ENCODE results near the gene GUCY1A1. TPM values are rescaled to one million over a fixed set of nuclear protein-coding genes. Genes with fewer than 3 reads are reported as not detected.

The GUCY1A1 gene
- total and polyA plus RNA-seq, 2 of the 4 experiments (the other 2 are of a cell fraction): 0.19 to 0.54 TPM

DNA sequence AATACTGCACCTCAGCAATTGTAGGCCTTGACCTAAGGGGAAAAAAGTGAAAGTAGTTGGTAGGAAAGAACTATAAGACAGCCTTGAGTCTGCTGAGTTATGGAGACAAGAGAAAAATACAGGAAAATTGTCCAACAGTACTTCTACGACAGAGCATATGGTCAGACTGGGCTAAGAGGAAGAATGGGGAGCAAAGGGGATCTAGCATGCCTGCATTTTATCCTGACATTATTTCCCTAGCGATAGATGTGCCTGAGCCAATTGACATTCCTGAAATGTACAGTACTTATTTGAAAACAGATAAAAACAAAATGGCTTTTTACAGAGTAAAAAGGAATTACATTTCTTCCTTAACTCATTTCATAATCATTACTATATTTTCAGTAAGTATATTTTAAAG is 22.2 kb downstream of the GUCY1A1 start:
- Histone ChIP-seq H3K23ac (ENCODE audit: low read depth, low read length) (no peak overlapping the region), H3K79me1 (ENCODE audit: low read depth in 1 of 2, low read length in 2 of 2) (no peaks in the 10 kb centered on the region), H3K4ac (ENCODE audit: low read depth, low read length) (no peak overlapping the region), H3K4me2 (ENCODE audit: low read depth, low read length) (peak overlapping the region; percentile 40), H3K9me1 (ENCODE audit: insufficient read depth, low read length) (no peaks in the 10 kb centered on the region), H3K56ac (ENCODE audit: extremely low read depth, insufficient read depth, low read length) (no peak overlapping the region), H3K4me1 (ENCODE audit: control insufficient read depth, insufficient read depth, low read length) (no peaks in the 10 kb centered on the region; the same call in 1 of the 2 replicates), H2AFZ (replicated peaks; ENCODE audit: low read length, poor library complexity) (no peak overlapping the region), H4K5ac (ENCODE audit: low read depth, low read length) (peak overlapping the region; percentile 63; the same call in 1 of the 2 replicates), H2AK5ac (ENCODE audit: low read depth, low read length) (no peak overlapping the region), H3K4me3 (ENCODE audit: insufficient read depth, low read depth, low read length) (no peak overlapping the region), H2BK20ac (ENCODE audit: low read depth, low read length) (no peak overlapping the region), H2AK9ac (replicated peaks; ENCODE audit: low read depth, low read length, poor library complexity) (no peak overlapping the region), H3K9ac (ENCODE audit: low read depth, low read length) (no peak overlapping the region), H3K27ac (ENCODE audit: insufficient read depth, low read length) (no peak overlapping the region), H2BK120ac (ENCODE audit: low read depth, low read length) (no peak overlapping the region), H3K18ac (ENCODE audit: low read depth, low read length) (peak overlapping the region; percentile 44; the same call in 1 of the 2 replicates), H3K9me3 (ENCODE audit: control insufficient read depth, insufficient read depth, low read length) (no peaks in the 10 kb centered on the region), H3K36me3 (ENCODE audit: control insufficient read depth, insufficient read depth, low read length) (no peaks in the 10 kb centered on the region), H4K91ac (ENCODE audit: insufficient read depth, low read depth, low read length) (no peak overlapping the region), H2BK15ac (ENCODE audit: low read depth, low read length) (no peak overlapping the region), H3K27me3 (ENCODE audit: control insufficient read depth, insufficient read depth, low read length) (no peaks in the 10 kb centered on the region), H4K20me1 (ENCODE audit: insufficient read depth, low read length) (no peaks in the 10 kb centered on the region), H3K14ac (replicated peaks; ENCODE audit: low read depth, low read length) (no peak overlapping the region), H4K8ac (ENCODE audit: low read depth in 2 of 2, low read length in 2 of 2) (no peak overlapping the region), H2BK5ac (ENCODE audit: low read depth, low read length, poor library complexity, severe bottlenecking) (no peak overlapping the region)
- ChIA-PET POLR2A (ENCODE audit: unreplicated experiment) (no interaction called here), CTCF (no interaction called here)
- BruUV-seq (replicated peaks): no TSS peak
- intact Hi-C loops (cut with micrococcal nuclease) (no loop called here), dilution Hi-C loops (cut with HindIII; ENCODE audit: low sequenced_read_pairs, unreplicated experiment) (no loop called here), in situ Hi-C loops (cut with MboI; ENCODE audit: low sequenced_read_pairs) (no loop called here)
- ATAC-seq (ENCODE audit: low read depth) (no peak), DNase-seq (no peak)
- TF ChIP-seq BHLHE40 (IDR thresholded peaks at IDR 0.05; ENCODE audit: low read depth, low read length): no peak
- TF ChIP-seq CHD1 (IDR thresholded peaks at IDR 0.05; ENCODE audit: low read depth, low read length): no peak
- WGBS, 2 experiments (ENCODE audit: extremely low coverage in 2 of 2, insufficient read length in 1 of 2): no CpG with 5 or more reads among the region's 2 CpGs
